ENCODE results near the gene ERBB4. TPM values are rescaled to one million over a fixed set of nuclear protein-coding genes. Genes with fewer than 3 reads are reported as not detected.
A peak's percentile ranks its signal among the peaks of the same experiment; 100 is the strongest.

The ERBB4 gene
- total RNA-seq, 1 donor from 2014 or later: 1.2 TPM

- Mint-ChIP-seq H3K4me3 (ENCODE audit: unreplicated experiment) (no peak overlapping the region), H3K27me3 (ENCODE audit: low read depth, unreplicated experiment) (no peaks in the 10 kb centered on the region), H3K4me1 (ENCODE audit: low read depth, unreplicated experiment) (peaks cover 7% of the 10 kb centered on the region), H3K9me3 (ENCODE audit: unreplicated experiment) (no peaks in the 10 kb centered on the region), H3K36me3 (ENCODE audit: low read depth, unreplicated experiment) (no peaks in the 10 kb centered on the region), H3K27ac (ENCODE audit: unreplicated experiment) (no peak overlapping the region)
- Histone ChIP-seq H3K27ac (ENCODE audit: low read depth, low read length) (no peak overlapping the region), H3K9ac (ENCODE audit: low read length) (no peak overlapping the region), H3K79me2 (ENCODE audit: insufficient read depth, low read length) (no peaks in the 10 kb centered on the region), H3K27me3 (ENCODE audit: insufficient read depth, low read length) (no peaks in the 10 kb centered on the region), H2AFZ (ENCODE audit: low read depth, low read length) (peak overlapping the region; percentile 39), H3K4me2 (ENCODE audit: low read length) (no peak overlapping the region), H3K9me3 (ENCODE audit: insufficient read depth, low read depth, low read length) (no peaks in the 10 kb centered on the region), H4K20me1 (ENCODE audit: insufficient read depth, low read length) (no peaks in the 10 kb centered on the region), H3K36me3 (ENCODE audit: insufficient read depth, low read length) (no peaks in the 10 kb centered on the region), H3K4me1 (ENCODE audit: insufficient read depth, low read length) (no peaks in the 10 kb centered on the region), H3K4me3 (ENCODE audit: insufficient read depth, low read depth, low read length) (no peak overlapping the region)
- no peak for FAIRE-seq
- DNase-seq (ENCODE audit: low read depth): no peak
- TF ChIP-seq EZH2 (IDR thresholded peaks at IDR 0.05; ENCODE audit: insufficient read depth, low read length) (no peak), CTCF (IDR thresholded peaks at IDR 0.05; ENCODE audit: insufficient read depth, low read depth, low read length) (no peak)
Measured at GRCh38 chr2:212357606-212358005, 181.0 kb downstream of the ERBB4 start.

- H3K9ac ChIP-seq (ENCODE audit: low read length): no peak overlapping the region
- TF ChIP-seq EZH2 (IDR thresholded peaks at IDR 0.05; ENCODE audit: insufficient read depth, low read length) (no peak), CTCF (IDR thresholded peaks at IDR 0.05; ENCODE audit: insufficient read depth, low read depth, low read length) (no peak)
- no peak overlapping the region for H3K4me3 Mint-ChIP-seq (ENCODE audit: unreplicated experiment)
- FAIRE-seq: no peak
- H2AFZ ChIP-seq (ENCODE audit: low read depth, low read length): no peak overlapping the region
- H3K4me2 ChIP-seq (ENCODE audit: low read length): no peak overlapping the region
- no peak overlapping the region for H3K27ac Mint-ChIP-seq (ENCODE audit: unreplicated experiment)
- H3K9me3 Mint-ChIP-seq (ENCODE audit: unreplicated experiment): no peaks in the 10 kb centered on the region
- no peak overlapping the region for H3K27ac ChIP-seq (ENCODE audit: low read depth, low read length)
- no peaks in the 10 kb centered on the region for H3K36me3 ChIP-seq (ENCODE audit: insufficient read depth, low read length)
- no peaks in the 10 kb centered on the region for H3K79me2 ChIP-seq (ENCODE audit: insufficient read depth, low read length)
- H4K20me1 ChIP-seq (ENCODE audit: insufficient read depth, low read length): no peaks in the 10 kb centered on the region
- H3K9me3 ChIP-seq (ENCODE audit: insufficient read depth, low read depth, low read length): no peaks in the 10 kb centered on the region
- no peaks in the 10 kb centered on the region for H3K36me3 Mint-ChIP-seq (ENCODE audit: low read depth, unreplicated experiment)
- no peaks in the 10 kb centered on the region for H3K27me3 ChIP-seq (ENCODE audit: insufficient read depth, low read length)
- H3K27me3 Mint-ChIP-seq (ENCODE audit: low read depth, unreplicated experiment): no peaks in the 10 kb centered on the region
- H3K4me3 ChIP-seq (ENCODE audit: insufficient read depth, low read depth, low read length): no peak overlapping the region
- no peak for DNase-seq (ENCODE audit: low read depth)
- peaks cover 4% of the 10 kb centered on the region for H3K4me1 Mint-ChIP-seq (ENCODE audit: low read depth, unreplicated experiment)
- H3K4me1 ChIP-seq (ENCODE audit: insufficient read depth, low read length): no peaks in the 10 kb centered on the region
Measured at GRCh38 chr2:212354382-212354781, 184.2 kb downstream of the ERBB4 start.

GRCh38 chr2:212348501-212348900, 190.1 kb downstream of the ERBB4 start:
- no peak for FAIRE-seq
- no peaks in the 10 kb centered on the region for H3K9me3 Mint-ChIP-seq (ENCODE audit: unreplicated experiment)
- Histone ChIP-seq H3K27ac (ENCODE audit: low read depth, low read length) (no peak overlapping the region), H3K4me1 (ENCODE audit: insufficient read depth, low read length) (no peaks in the 10 kb centered on the region), H4K20me1 (ENCODE audit: insufficient read depth, low read length) (no peaks in the 10 kb centered on the region), H3K9ac (ENCODE audit: low read length) (no peak overlapping the region), H3K4me2 (ENCODE audit: low read length) (no peak overlapping the region), H3K36me3 (ENCODE audit: insufficient read depth, low read length) (no peaks in the 10 kb centered on the region), H3K27me3 (ENCODE audit: insufficient read depth, low read length) (no peaks in the 10 kb centered on the region), H3K4me3 (ENCODE audit: insufficient read depth, low read depth, low read length) (no peak overlapping the region), H2AFZ (ENCODE audit: low read depth, low read length) (no peak overlapping the region), H3K79me2 (ENCODE audit: insufficient read depth, low read length) (no peaks in the 10 kb centered on the region), H3K9me3 (ENCODE audit: insufficient read depth, low read depth, low read length) (no peaks in the 10 kb centered on the region)
- no peak for TF ChIP-seq EZH2 (IDR thresholded peaks at IDR 0.05; ENCODE audit: insufficient read depth, low read length)
- no peak for TF ChIP-seq CTCF (IDR thresholded peaks at IDR 0.05; ENCODE audit: insufficient read depth, low read depth, low read length)
- no peak overlapping the region for H3K27ac Mint-ChIP-seq (ENCODE audit: unreplicated experiment)
- no peak overlapping the region for H3K4me3 Mint-ChIP-seq (ENCODE audit: unreplicated experiment)
- no peak for DNase-seq (ENCODE audit: low read depth)
- no peaks in the 10 kb centered on the region for H3K4me1 Mint-ChIP-seq (ENCODE audit: low read depth, unreplicated experiment)
- H3K36me3 Mint-ChIP-seq (ENCODE audit: low read depth, unreplicated experiment): no peaks in the 10 kb centered on the region
- no peaks in the 10 kb centered on the region for H3K27me3 Mint-ChIP-seq (ENCODE audit: low read depth, unreplicated experiment)

Measured in astrocyte (in vitro differentiated cells and primary cell).